ENCODE results near the gene MLPH. TPM values are rescaled to one million over a fixed set of nuclear protein-coding genes. Genes with fewer than 3 reads are reported as not detected.

MLPH gene
- total and polyA plus RNA-seq, 2 of the 13 experiments (the other 11 are each of a cell fraction or from before 2014, with no cell fraction given) = 0.12 TPM; not detected in 1

GRCh38 chr2:237590272-237591140, 103.5 kb downstream of the MLPH start, which contains the start of gene RAB17 (continued):
- peak; percentile 84; the same call in 1 of the 2 replicates for TF ChIP-seq CBX5 (CRISPR knock-in tag; IDR thresholded peaks at IDR 0.05; ENCODE audit: borderline replicate concordance)
- no peak for TF ChIP-seq ZFP41 (CRISPR knock-in tag; IDR thresholded peaks at IDR 0.05; ENCODE audit: borderline replicate concordance)
- no peak for TF ChIP-seq ZNF33A (CRISPR knock-in tag; IDR thresholded peaks at IDR 0.05; ENCODE audit: borderline replicate concordance)
- TF ChIP-seq ZC3H13 (CRISPR knock-in tag; IDR thresholded peaks at IDR 0.05) = peak; percentile 98
- no peak for TF ChIP-seq ZNF737 (CRISPR knock-in tag; IDR thresholded peaks at IDR 0.05; ENCODE audit: borderline replicate concordance)
- no peak for TF ChIP-seq NFE2L1 (CRISPR knock-in tag; IDR thresholded peaks at IDR 0.05; ENCODE audit: borderline replicate concordance)
- peak; percentile 84; the same call in 1 of the 2 replicates for TF ChIP-seq SALL2 (CRISPR knock-in tag; IDR thresholded peaks at IDR 0.05)
- peak; percentile 100 for TF ChIP-seq HNF4A (CRISPR knock-in tag; IDR thresholded peaks at IDR 0.05)
- TF ChIP-seq ZIK1 (CRISPR knock-in tag; IDR thresholded peaks at IDR 0.05; ENCODE audit: borderline replicate concordance, low read depth) = peak; percentile 95
- TF ChIP-seq EZH2 (conservative IDR thresholded peaks at IDR 0.05; ENCODE audit: low read depth, low read length) = no peak
- TF ChIP-seq JDP2 (CRISPR knock-in tag; IDR thresholded peaks at IDR 0.05; ENCODE audit: borderline replicate concordance) = peak; percentile 64; the same call in 1 of the 2 replicates
- no peak for TF ChIP-seq RFX1 (IDR thresholded peaks at IDR 0.05)
- peak; percentile 83; the same call in 1 of the 2 replicates for TF ChIP-seq ZNF576 (CRISPR knock-in tag; IDR thresholded peaks at IDR 0.05)
- peak; percentile 75 for TF ChIP-seq ZNF781 (CRISPR knock-in tag; IDR thresholded peaks at IDR 0.05; ENCODE audit: borderline replicate concordance, not compliant biosample characterization)
- peak; percentile 64 for TF ChIP-seq POLR2AphosphoS5 (IDR thresholded peaks at IDR 0.05; ENCODE audit: low read depth, low read length)
- peak; percentile 85 for TF ChIP-seq ZNF317 (CRISPR knock-in tag; IDR thresholded peaks at IDR 0.05)
- peak; percentile 73 for TF ChIP-seq FOXP1 (IDR thresholded peaks at IDR 0.05)
- TF ChIP-seq FOXP1 (CRISPR knock-in tag; IDR thresholded peaks at IDR 0.05) = peak; percentile 73
- TF ChIP-seq ZMYM2 (CRISPR knock-in tag; IDR thresholded peaks at IDR 0.05) = peak; percentile 100
- TF ChIP-seq ZNF749 (CRISPR knock-in tag; IDR thresholded peaks at IDR 0.05; ENCODE audit: borderline replicate concordance) = 0 out of 2 replicates have a peak, but pooled peaks have one; percentile 57
- peak; percentile 66; the same call in 1 of the 2 replicates for TF ChIP-seq ZNF124 (CRISPR knock-in tag; IDR thresholded peaks at IDR 0.05)
- 0 out of 2 replicates have a peak, but pooled peaks have one; percentile 28 for TF ChIP-seq CREB3 (CRISPR knock-in tag; IDR thresholded peaks at IDR 0.05)
- TF ChIP-seq SNAI1 (CRISPR knock-in tag; IDR thresholded peaks at IDR 0.05; ENCODE audit: borderline replicate concordance) = peak; percentile 92
- no peak for TF ChIP-seq SRSF9 (IDR thresholded peaks at IDR 0.05; ENCODE audit: borderline replicate concordance, insufficient read depth, low read depth, low read length, poor library complexity, severe bottlenecking)
- TF ChIP-seq TAF1 (CRISPR knock-in tag; IDR thresholded peaks at IDR 0.05) = peak; percentile 32; the same call in 1 of the 2 replicates
- TF ChIP-seq, protein P1, sequence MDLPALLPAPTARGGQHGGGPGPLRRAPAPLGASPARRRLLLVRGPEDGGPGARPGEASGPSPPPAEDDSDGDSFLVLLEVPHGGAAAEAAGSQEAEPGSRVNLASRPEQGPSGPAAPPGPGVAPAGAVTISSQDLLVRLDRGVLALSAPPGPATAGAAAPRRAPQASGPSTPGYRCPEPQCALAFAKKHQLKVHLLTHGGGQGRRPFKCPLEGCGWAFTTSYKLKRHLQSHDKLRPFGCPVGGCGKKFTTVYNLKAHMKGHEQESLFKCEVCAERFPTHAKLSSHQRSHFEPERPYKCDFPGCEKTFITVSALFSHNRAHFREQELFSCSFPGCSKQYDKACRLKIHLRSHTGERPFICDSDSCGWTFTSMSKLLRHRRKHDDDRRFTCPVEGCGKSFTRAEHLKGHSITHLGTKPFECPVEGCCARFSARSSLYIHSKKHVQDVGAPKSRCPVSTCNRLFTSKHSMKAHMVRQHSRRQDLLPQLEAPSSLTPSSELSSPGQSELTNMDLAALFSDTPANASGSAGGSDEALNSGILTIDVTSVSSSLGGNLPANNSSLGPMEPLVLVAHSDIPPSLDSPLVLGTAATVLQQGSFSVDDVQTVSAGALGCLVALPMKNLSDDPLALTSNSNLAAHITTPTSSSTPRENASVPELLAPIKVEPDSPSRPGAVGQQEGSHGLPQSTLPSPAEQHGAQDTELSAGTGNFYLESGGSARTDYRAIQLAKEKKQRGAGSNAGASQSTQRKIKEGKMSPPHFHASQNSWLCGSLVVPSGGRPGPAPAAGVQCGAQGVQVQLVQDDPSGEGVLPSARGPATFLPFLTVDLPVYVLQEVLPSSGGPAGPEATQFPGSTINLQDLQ (CRISPR knock-in tag; IDR thresholded peaks at IDR 0.05) = peak; percentile 80; the same call in 1 of the 2 replicates
- TF ChIP-seq ZNF292 (CRISPR knock-in tag; IDR thresholded peaks at IDR 0.05; ENCODE audit: borderline replicate concordance, low read depth) = peak; percentile 94; the same call in 1 of the 2 replicates
